ENCODE measurements around the gene QRICH1.
A peak's percentile ranks its signal among the peaks of the same experiment; 100 is the strongest.

The QRICH1 gene

GRCh38 chr3:49108346-49108745 lies 14.5 kb upstream of the QRICH1 start:
- no peak overlapping the region for H3K4me3 ChIP-seq (ENCODE audit: low read depth, low read length)
- H3K79me1 ChIP-seq (ENCODE audit: low read length), result peaks cover 11% of the 10 kb centered on the region
- H3K4ac ChIP-seq (ENCODE audit: low read depth, low read length), result no peak overlapping the region
- no peak overlapping the region for H4K12ac ChIP-seq (ENCODE audit: low read depth, low read length)
- H2BK5ac ChIP-seq (ENCODE audit: low read depth, low read length, poor library complexity), result no peak overlapping the region
- no peak overlapping the region for H2AK5ac ChIP-seq (ENCODE audit: low read length)
- no peaks in the 10 kb centered on the region for H3K9me3 ChIP-seq (ENCODE audit: insufficient read depth, low read depth, low read length)
- peaks cover 7 to 16% of the 10 kb centered on the region in 2 experiments for H3K4me1 ChIP-seq (ENCODE audit: control insufficient read depth in 1 of 2, insufficient read depth in 2 of 2, low read length in 2 of 2)
- peaks cover 55 to 63% of the 10 kb centered on the region in 2 experiments for H3K36me3 ChIP-seq (ENCODE audit: control insufficient read depth in 1 of 2, insufficient read depth in 2 of 2, low read length in 2 of 2)
- no peak for DNase-seq
- no peak overlapping the region for H3K23ac ChIP-seq (ENCODE audit: low read length)
- no peak overlapping the region for H3K27ac ChIP-seq (ENCODE audit: low read depth, low read length)
- no peak overlapping the region for H2BK12ac ChIP-seq (ENCODE audit: low read length)
- no peaks in the 10 kb centered on the region for H3K27me3 ChIP-seq (ENCODE audit: insufficient read depth, low read length)
- no peak overlapping the region for H3K14ac ChIP-seq (ENCODE audit: low read length)
- no peak overlapping the region for H3K18ac ChIP-seq (ENCODE audit: low read length)
- H2AFZ ChIP-seq (ENCODE audit: insufficient read depth, low read length, poor library complexity), result no peak overlapping the region
- no peak overlapping the region for H4K91ac ChIP-seq (ENCODE audit: low read depth, low read length)
- no peak overlapping the region for H4K8ac ChIP-seq (ENCODE audit: low read depth, low read length)
- H3K79me2 ChIP-seq (ENCODE audit: control insufficient read depth, insufficient read depth, low read length, poor library complexity), result peaks cover 10% of the 10 kb centered on the region
- no peak overlapping the region for H3K9ac ChIP-seq (ENCODE audit: low read length)
- no peak overlapping the region for H2BK120ac ChIP-seq (ENCODE audit: insufficient read depth, low read length, poor library complexity)
- WGBS (ENCODE audit: extremely low coverage, insufficient coverage, insufficient read length), result no CpG with 5 or more reads among the region's 14 CpGs
- H3K4me2 ChIP-seq (ENCODE audit: low read length), result no peak overlapping the region

DNA sequence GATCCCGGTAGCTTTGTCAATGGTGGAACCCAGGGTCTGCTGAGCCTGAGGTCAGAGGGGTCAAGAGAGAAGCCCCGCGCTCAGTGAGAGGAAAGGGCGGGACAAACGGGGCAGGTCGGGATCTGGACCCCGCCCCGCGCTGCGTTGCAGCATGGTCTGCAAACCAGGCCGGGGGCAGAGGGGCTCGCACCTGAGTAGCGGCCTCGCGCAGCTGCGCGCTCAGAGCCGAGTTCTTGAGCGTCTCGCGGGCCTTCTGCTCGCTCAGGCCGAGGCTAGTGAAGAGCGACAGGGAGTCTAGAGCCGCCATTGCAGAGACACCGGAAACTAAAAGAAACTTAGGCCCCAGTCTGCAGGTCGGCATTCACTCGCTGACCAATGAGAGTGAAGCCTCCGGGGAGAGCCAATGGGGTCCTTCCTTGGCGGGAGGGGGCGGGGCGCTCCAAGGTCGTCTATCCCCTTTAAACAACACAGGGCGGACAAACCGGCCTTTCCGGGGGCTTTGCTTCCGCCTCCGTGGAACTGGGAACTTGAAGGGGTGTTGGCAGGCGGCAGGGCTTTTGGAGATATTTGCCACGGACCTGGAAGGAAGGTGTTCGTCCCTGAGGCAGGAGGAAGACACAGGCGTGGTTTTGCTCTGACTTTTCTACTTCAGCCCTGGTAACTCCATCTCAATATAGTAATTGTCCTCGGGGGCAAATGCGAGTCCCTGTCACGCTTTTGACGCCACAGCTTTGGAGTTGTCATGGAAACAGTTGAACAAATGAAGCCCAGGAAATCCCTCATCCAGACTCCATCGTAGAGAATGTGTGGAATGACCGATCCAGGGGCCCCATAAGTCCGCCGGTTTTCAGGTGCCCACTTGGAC lies 10.8 kb upstream of the QRICH1 start, which contains the start of gene QARS1:
QARS1 (minus strand) TSS at position 331 of the 865 bp plus-strand sequence; CDS start at position 307, 24 bp downstream.
- peak within 1 kb of the TSS; percentile 67 for H4K8ac ChIP-seq (ENCODE audit: low read depth, low read length)
- peaks cover 11 to 16% of the 10 kb centered on the region in 2 experiments for H3K4me1 ChIP-seq (ENCODE audit: control insufficient read depth in 1 of 2, insufficient read depth in 2 of 2, low read length in 2 of 2)
- DNase-seq, result peak; percentile 89 to 94
- no peaks in the 10 kb centered on the region for H3K9me3 ChIP-seq (ENCODE audit: insufficient read depth, low read depth, low read length)
- peaks cover 10% of the 10 kb centered on the region for H3K79me2 ChIP-seq (ENCODE audit: control insufficient read depth, insufficient read depth, low read length, poor library complexity)
- H3K9ac ChIP-seq (ENCODE audit: low read length), result peak within 1 kb of the TSS; percentile 89
- H4K12ac ChIP-seq (ENCODE audit: low read depth, low read length), result peak within 1 kb of the TSS; percentile 70
- H3K14ac ChIP-seq (ENCODE audit: low read length), result peak within 1 kb of the TSS; percentile 88
- peak within 1 kb of the TSS; percentile 33 for H2BK12ac ChIP-seq (ENCODE audit: low read length)
- H3K79me1 ChIP-seq (ENCODE audit: low read length), result peaks cover 11% of the 10 kb centered on the region
- peak within 1 kb of the TSS; percentile 91 for H3K4ac ChIP-seq (ENCODE audit: low read depth, low read length)
- H2BK5ac ChIP-seq (ENCODE audit: low read depth, low read length, poor library complexity), result peak within 1 kb of the TSS; percentile 73
- H3K27ac ChIP-seq (ENCODE audit: low read depth, low read length), result peak within 1 kb of the TSS; percentile 85
- no peaks in the 10 kb centered on the region for H3K27me3 ChIP-seq (ENCODE audit: insufficient read depth, low read length)
- H2BK120ac ChIP-seq (ENCODE audit: insufficient read depth, low read length, poor library complexity), result peak within 1 kb of the TSS; percentile 70
- peaks cover 49 to 66% of the 10 kb centered on the region in 2 experiments for H3K36me3 ChIP-seq (ENCODE audit: control insufficient read depth in 1 of 2, insufficient read depth in 2 of 2, low read length in 2 of 2)
- H3K23ac ChIP-seq (ENCODE audit: low read length), result no peak within 1 kb of the TSS
- peak within 1 kb of the TSS; percentile 93 for H3K4me3 ChIP-seq (ENCODE audit: low read depth, low read length)
- peak within 1 kb of the TSS; percentile 46 for H2AFZ ChIP-seq (ENCODE audit: insufficient read depth, low read length, poor library complexity)
- peak within 1 kb of the TSS; percentile 67 for H4K91ac ChIP-seq (ENCODE audit: low read depth, low read length)
- WGBS (ENCODE audit: extremely low coverage, insufficient coverage, insufficient read length), result no CpG with 5 or more reads among the region's 50 CpGs
- peak within 1 kb of the TSS; percentile 42 for H3K18ac ChIP-seq (ENCODE audit: low read length)
- peak within 1 kb of the TSS; percentile 72 for H2AK5ac ChIP-seq (ENCODE audit: low read length)
- peak within 1 kb of the TSS; percentile 96 for H3K4me2 ChIP-seq (ENCODE audit: low read length)

DNA sequence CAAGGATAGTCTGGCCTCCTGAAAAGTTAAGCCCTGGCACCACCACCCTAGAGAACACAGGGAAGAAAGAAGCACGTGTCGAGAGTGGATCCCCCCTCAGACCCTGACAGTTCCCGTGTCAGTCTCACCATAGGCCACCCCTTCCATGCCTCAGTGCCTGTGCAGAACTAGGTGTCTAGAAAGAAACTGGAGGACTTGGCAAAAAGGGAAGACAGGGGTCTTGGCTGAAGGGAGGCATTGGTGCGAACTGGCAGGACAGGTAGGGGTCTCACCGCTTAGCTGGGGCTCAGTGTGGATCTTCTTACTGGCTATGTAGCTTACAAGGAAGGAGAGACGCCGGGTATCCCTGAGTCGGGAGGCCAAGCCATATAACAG lies 10.2 kb upstream of the QRICH1 start:
- WGBS (ENCODE audit: extremely low coverage, insufficient coverage, insufficient read length), result no CpG with 5 or more reads among the region's 8 CpGs
- H3K4me2 ChIP-seq (ENCODE audit: low read length), result peak overlapping the region; percentile 80

DNA sequence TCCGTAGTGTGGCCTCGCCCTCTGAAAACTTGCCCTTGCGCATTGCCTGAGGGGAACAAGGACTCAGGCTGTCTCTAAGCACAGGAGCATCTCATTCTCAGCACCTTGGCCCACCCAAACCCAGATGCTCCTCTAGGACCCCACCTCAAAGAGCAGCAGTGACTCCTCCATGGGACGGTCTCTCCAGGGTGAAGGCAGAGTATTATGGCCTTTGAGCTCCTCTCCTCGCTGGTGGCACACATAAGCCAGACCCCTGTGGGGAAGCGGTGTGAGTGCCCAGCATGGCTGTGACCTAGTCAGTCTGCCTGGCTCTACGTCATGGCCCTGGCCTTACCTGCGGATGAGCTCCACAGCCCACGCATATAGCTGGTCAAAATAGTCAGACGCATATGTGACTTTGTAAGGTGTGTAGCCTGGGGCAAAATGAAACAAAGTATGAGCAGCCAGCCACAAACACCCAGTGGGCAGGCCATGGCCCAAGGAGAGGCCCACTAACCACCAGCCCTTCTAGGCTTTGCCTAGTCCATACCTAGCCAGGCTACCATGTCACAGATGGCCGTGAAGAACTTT lies 6.3 kb upstream of the QRICH1 start:
- no peak overlapping the region for H2BK120ac ChIP-seq (ENCODE audit: insufficient read depth, low read length, poor library complexity)
- no peak for DNase-seq
- no peak overlapping the region for H2AK5ac ChIP-seq (ENCODE audit: low read length)
- peaks cover 10% of the 10 kb centered on the region for H3K79me2 ChIP-seq (ENCODE audit: control insufficient read depth, insufficient read depth, low read length, poor library complexity)
- WGBS (ENCODE audit: extremely low coverage, insufficient coverage, insufficient read length), result no CpG with 5 or more reads among the region's 11 CpGs
- H3K27me3 ChIP-seq (ENCODE audit: insufficient read depth, low read length), result no peaks in the 10 kb centered on the region
- no peak overlapping the region for H3K27ac ChIP-seq (ENCODE audit: low read depth, low read length)
- H3K9me3 ChIP-seq (ENCODE audit: insufficient read depth, low read depth, low read length), result no peaks in the 10 kb centered on the region
- H3K36me3 ChIP-seq (ENCODE audit: control insufficient read depth in 1 of 2, insufficient read depth in 2 of 2, low read length in 2 of 2), result peaks cover 64 to 73% of the 10 kb centered on the region in 2 experiments
- H3K23ac ChIP-seq (ENCODE audit: low read length), result no peak overlapping the region
- peaks cover 13% of the 10 kb centered on the region in 2 experiments for H3K4me1 ChIP-seq (ENCODE audit: control insufficient read depth in 1 of 2, insufficient read depth in 2 of 2, low read length in 2 of 2)
- no peak overlapping the region for H2BK12ac ChIP-seq (ENCODE audit: low read length)
- no peak overlapping the region for H3K18ac ChIP-seq (ENCODE audit: low read length)
- H3K9ac ChIP-seq (ENCODE audit: low read length), result no peak overlapping the region
- H4K91ac ChIP-seq (ENCODE audit: low read depth, low read length), result no peak overlapping the region
- no peak overlapping the region for H3K4ac ChIP-seq (ENCODE audit: low read depth, low read length)
- no peak overlapping the region for H2AFZ ChIP-seq (ENCODE audit: insufficient read depth, low read length, poor library complexity)
- no peak overlapping the region for H3K4me2 ChIP-seq (ENCODE audit: low read length)
- H3K4me3 ChIP-seq (ENCODE audit: low read depth, low read length), result no peak overlapping the region
- H4K8ac ChIP-seq (ENCODE audit: low read depth, low read length), result no peak overlapping the region
- H4K12ac ChIP-seq (ENCODE audit: low read depth, low read length), result no peak overlapping the region
- H2BK5ac ChIP-seq (ENCODE audit: low read depth, low read length, poor library complexity), result no peak overlapping the region
- H3K79me1 ChIP-seq (ENCODE audit: low read length), result peaks cover 11% of the 10 kb centered on the region
- no peak overlapping the region for H3K14ac ChIP-seq (ENCODE audit: low read length)

More for the DNA sequence above, 10.2 kb upstream of the QRICH1 start:
- peaks cover 11% of the 10 kb centered on the region for H3K79me1 ChIP-seq (ENCODE audit: low read length)
- H2BK5ac ChIP-seq (ENCODE audit: low read depth, low read length, poor library complexity), result peak overlapping the region; percentile 73
- peak overlapping the region; percentile 88 for H3K14ac ChIP-seq (ENCODE audit: low read length)
- H3K4me1 ChIP-seq (ENCODE audit: control insufficient read depth in 1 of 2, insufficient read depth in 2 of 2, low read length in 2 of 2), result peaks cover 11 to 17% of the 10 kb centered on the region in 2 experiments
- H3K27me3 ChIP-seq (ENCODE audit: insufficient read depth, low read length), result no peaks in the 10 kb centered on the region
- peak overlapping the region; percentile 33 for H2BK12ac ChIP-seq (ENCODE audit: low read length)
- H2AK5ac ChIP-seq (ENCODE audit: low read length), result peak overlapping the region; percentile 72
- H3K27ac ChIP-seq (ENCODE audit: low read depth, low read length), result no peak overlapping the region
- DNase-seq, result no peak
- H3K18ac ChIP-seq (ENCODE audit: low read length), result peak overlapping the region; percentile 42
- peak overlapping the region; percentile 67 for H4K91ac ChIP-seq (ENCODE audit: low read depth, low read length)
- peak overlapping the region; percentile 46 for H2AFZ ChIP-seq (ENCODE audit: insufficient read depth, low read length, poor library complexity)
- peaks cover 50 to 66% of the 10 kb centered on the region in 2 experiments for H3K36me3 ChIP-seq (ENCODE audit: control insufficient read depth in 1 of 2, insufficient read depth in 2 of 2, low read length in 2 of 2)
- H2BK120ac ChIP-seq (ENCODE audit: insufficient read depth, low read length, poor library complexity), result peak overlapping the region; percentile 70
- H4K8ac ChIP-seq (ENCODE audit: low read depth, low read length), result peak overlapping the region; percentile 67
- H3K4ac ChIP-seq (ENCODE audit: low read depth, low read length), result peak overlapping the region; percentile 91
- H4K12ac ChIP-seq (ENCODE audit: low read depth, low read length), result peak overlapping the region; percentile 70
- H3K9ac ChIP-seq (ENCODE audit: low read length), result peak overlapping the region; percentile 89
- peak overlapping the region; percentile 93 for H3K4me3 ChIP-seq (ENCODE audit: low read depth, low read length)
- H3K23ac ChIP-seq (ENCODE audit: low read length), result no peak overlapping the region
- peaks cover 10% of the 10 kb centered on the region for H3K79me2 ChIP-seq (ENCODE audit: control insufficient read depth, insufficient read depth, low read length, poor library complexity)
- no peaks in the 10 kb centered on the region for H3K9me3 ChIP-seq (ENCODE audit: insufficient read depth, low read depth, low read length)
